SH-SY5Y (cell line): Measurements from ENCODE around the gene ITPKB.

Experiments used
- GATA2 ChIP-seq: IDR thresholded peaks from 2 replicates; pipeline ENCODE4 v1.6.1; 2011; ENCODE audit warnings: mild to moderate bottlenecking, low read depth, low read length
- GATA3 ChIP-seq: IDR thresholded peaks from 2 replicates; pipeline ENCODE4 v1.6.1; 2011; ENCODE audit warnings: low read depth, mild to moderate bottlenecking, low read length, moderate library complexity

DNA sequence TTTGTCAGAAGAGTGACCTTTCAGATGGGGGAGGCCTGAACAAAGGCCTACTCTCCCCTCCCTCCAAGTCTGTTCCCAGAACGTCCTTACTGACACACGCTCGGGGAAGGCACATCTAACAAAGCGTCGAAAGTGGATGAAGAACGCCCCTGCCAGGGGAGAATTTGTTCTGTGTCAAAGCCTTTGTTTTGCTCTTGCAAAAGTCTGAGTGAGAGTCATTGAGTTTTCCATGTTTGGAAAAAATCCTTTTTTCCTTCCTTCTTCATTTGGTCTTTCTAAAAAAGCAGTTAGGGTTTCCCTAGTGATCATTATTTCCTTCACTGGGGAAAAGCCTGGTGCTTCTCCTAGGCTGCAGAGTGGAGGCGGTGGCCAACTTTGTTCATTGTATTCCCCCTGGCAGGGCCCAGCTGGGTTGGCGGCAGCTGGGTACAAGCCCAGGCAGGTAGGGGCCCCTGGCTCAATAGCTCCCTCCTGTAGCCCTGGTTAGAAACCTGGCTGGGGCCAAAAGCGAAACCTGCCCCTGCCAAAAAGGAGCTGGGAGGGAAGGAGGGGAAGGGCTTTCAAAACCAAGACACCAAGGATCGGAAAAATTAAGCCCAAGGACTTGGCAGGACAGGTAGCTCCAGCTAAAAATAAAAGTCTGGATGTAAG is 81.1 kb downstream of the ITPKB start:
- TF ChIP-seq GATA3 (no peak), GATA2 (no peak)
